HepG2 (cell line): ENCODE measurements around the gene CAPZA2. TPM values are rescaled to one million over a fixed set of nuclear protein-coding genes. Genes with fewer than 3 reads are reported as not detected.
A peak's percentile ranks its signal among the peaks of the same experiment; 100 is the strongest.

Source experiments
- ATM ChIP-seq: fragments of 450-650 bp; IDR thresholded peaks from 2 replicates; pipeline ENCODE4 v1.7.1; 2017; ENCODE audit warnings: mild to moderate bottlenecking, borderline replicate concordance
- GMEB1 ChIP-seq: sonication (generic); formaldehyde crosslinking; IDR thresholded peaks from 2 replicates; pipeline ENCODE4 v1.5.1; 2020; ENCODE audit warnings: missing genetic modification reagents, mild to moderate bottlenecking, borderline replicate concordance
- GTF3A ChIP-seq: sonication (generic); formaldehyde crosslinking; conservative IDR thresholded peaks from 2 replicates; pipeline ENCODE4 v1.4.0; 2020; ENCODE audit warnings: mild to moderate bottlenecking, missing genetic modification reagents
- LCORL ChIP-seq, 2 experiments: fragments of 450-650 bp in 1 of 2; sonication (generic) in 1 of 2; formaldehyde crosslinking in 1 of 2; IDR thresholded peaks; 2 replicates each; pipeline versions ENCODE4 v1.5.0 to v1.6.1; 2017 to 2020; ENCODE audit warnings: antibody characterized with exemption in 1 of 2, missing genetic modification reagents in 1 of 2
- MBD4 ChIP-seq: IDR thresholded peaks from 2 replicates; pipeline ENCODE4 v1.6.1; 2012; ENCODE audit warnings: low read length, inconsistent platforms, borderline replicate concordance
- MIXL1 ChIP-seq: IDR thresholded peaks from 2 replicates; pipeline ENCODE4 v1.6.1; 2016
- MTF1 ChIP-seq: sonication (generic); formaldehyde crosslinking; IDR thresholded peaks from 2 replicates; pipeline ENCODE4 v1.5.0; 2020; ENCODE audit warnings: missing genetic modification reagents
- PLRG1 ChIP-seq: fragments of 450-650 bp; conservative IDR thresholded peaks from 2 replicates; pipeline ENCODE4 v1.6.1; 2016
- POLR2G ChIP-seq: fragments of 200-400 bp; formaldehyde crosslinking; IDR thresholded peaks from 2 replicates; pipeline ENCODE4 v1.6.1; 2018; ENCODE audit warnings: mild to moderate bottlenecking, low read depth, low read length, moderate library complexity
- SP140L ChIP-seq: sonication (generic); formaldehyde crosslinking; IDR thresholded peaks from 2 replicates; pipeline ENCODE4 v1.4.0; 2020; ENCODE audit warnings: missing genetic modification reagents, borderline replicate concordance
- TBX2 ChIP-seq: sonication (generic); formaldehyde crosslinking; IDR thresholded peaks from 2 replicates; pipeline ENCODE4 v1.5.0; 2020; ENCODE audit warnings: missing genetic modification reagents, mild to moderate bottlenecking, borderline replicate concordance
- TERF1 ChIP-seq: sonication (generic); formaldehyde crosslinking; IDR thresholded peaks from 2 replicates; pipeline ENCODE4 v1.8.0; 2022; ENCODE audit warnings: mild to moderate bottlenecking, missing genetic modification reagents, moderate library complexity
- ZBTB2 ChIP-seq: sonication (generic); formaldehyde crosslinking; IDR thresholded peaks from 2 replicates; pipeline ENCODE4 v1.8.0; 2022; ENCODE audit warnings: low read depth, missing genetic modification reagents
- ZEB1 ChIP-seq: IDR thresholded peaks from 2 replicates; pipeline ENCODE4 v1.6.1; 2012; ENCODE audit warnings: mild to moderate bottlenecking, low read depth, inconsistent platforms; ENCODE audit not compliant: insufficient replicate concordance
- ZNF260 ChIP-seq: sonication (generic); formaldehyde crosslinking; IDR thresholded peaks from 2 replicates; pipeline ENCODE4 v1.4.0; 2020; ENCODE audit warnings: missing genetic modification reagents, low read depth, mild to moderate bottlenecking, borderline replicate concordance
- ZNF614 ChIP-seq: IDR thresholded peaks from 2 replicates; pipeline ENCODE4 v1.6.1; 2018; ENCODE audit warnings: missing biosample characterization, missing genetic modification reagents, inconsistent platforms, borderline replicate concordance
- ZNF616 ChIP-seq: sonication (generic); formaldehyde crosslinking; IDR thresholded peaks from 2 replicates; pipeline ENCODE4 v1.5.0; 2020; ENCODE audit warnings: low read depth, mild to moderate bottlenecking, missing genetic modification reagents
- ZNF775 ChIP-seq: sonication (generic); formaldehyde crosslinking; IDR thresholded peaks from 2 replicates; pipeline ENCODE4 v1.4.0; 2020; ENCODE audit warnings: missing genetic modification reagents, mild to moderate bottlenecking, moderate library complexity, borderline replicate concordance
- polyA plus RNA-seq, 8 experiments: library from polyadenylated mRNA; depleted of rRNA in 3 of 8; stranded (reverse) in 7 of 8; unstranded in 1 of 8; fragments of >200 nt; fragmentation: Illumina TruSeq in 4 of 8; extraction: Trizol in 4 of 8; gene quantifications; 2 replicates each; pipeline versions ENCODE4 v1.2.1 to v1.2.3, GENCODE V29; 2011 to 2016; ENCODE audit warnings: low read depth in 4 of 8, missing spikeins in 1 of 8, mixed read lengths in 1 of 8; ENCODE audit not compliant: insufficient read depth in 1 of 8
- total RNA-seq, 5 experiments: library from RNA; depleted of rRNA; stranded (reverse); fragments of >200 nt; fragmentation: Illumina TruSeq; extraction: Trizol; gene quantifications; 2 replicates each; pipeline ENCODE4 v1.2.3, GENCODE V29; 2016; ENCODE audit warnings: low read depth in 1 of 5
- TF ChIP-seq, protein P1 (sequence below): sonication (generic); formaldehyde crosslinking; IDR thresholded peaks from 2 replicates; pipeline ENCODE4 v1.5.1; 2020; ENCODE audit warnings: mild to moderate bottlenecking, missing genetic modification reagents, borderline replicate concordance

CAPZA2 gene
- total and polyA plus RNA-seq, 2 of the 13 experiments (the other 11 are each of a cell fraction or from before 2014, with no cell fraction given) = 38.4 to 199 TPM

DNA sequence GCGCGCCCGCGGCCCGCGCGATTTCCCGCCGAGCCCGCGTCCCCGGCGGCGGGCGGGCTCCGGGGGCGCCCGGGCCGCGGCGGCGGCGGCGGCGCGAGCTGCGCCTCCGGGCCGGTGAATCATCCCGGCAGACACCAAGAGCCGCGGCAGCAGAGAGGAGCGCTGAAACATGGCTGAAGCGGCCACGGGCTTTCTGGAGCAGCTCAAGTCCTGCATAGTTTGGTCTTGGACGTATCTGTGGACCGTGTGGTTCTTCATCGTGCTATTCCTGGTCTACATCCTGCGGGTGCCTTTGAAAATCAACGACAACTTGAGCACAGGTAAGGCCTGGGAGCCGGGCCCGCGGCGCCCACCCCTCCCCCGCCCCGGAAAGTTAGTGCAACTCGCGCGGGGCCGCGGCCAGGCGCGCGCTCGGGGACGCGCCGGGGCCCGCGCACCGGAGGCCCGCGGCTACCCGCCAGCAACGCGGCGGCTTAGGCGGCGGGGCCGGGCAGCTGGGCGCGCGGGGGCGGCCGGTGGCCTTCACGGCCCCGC, 91.1 kb downstream of the CAPZA2 start, which contains the start of gene ST7 (continued):
- TF ChIP-seq GTF3A (CRISPR knock-in tag) (no peak), ATM (no peak), TERF1 (no peak), ZNF614 (CRISPR knock-in tag) (no peak), ZNF260 (CRISPR knock-in tag) (no peak), SP140L (CRISPR knock-in tag) (no peak), ZNF616 (CRISPR knock-in tag) (no peak), ZBTB2 (CRISPR knock-in tag) (peak; percentile 58; the same call in 1 of the 2 replicates), POLR2G (peak; percentile 69; the same call in 1 of the 2 replicates), MBD4 (no peak), LCORL (IDR thresholded peaks at IDR 0.05) (no peak), LCORL (CRISPR knock-in tag; IDR thresholded peaks at IDR 0.05) (no peak), GMEB1 (no peak), MTF1 (CRISPR knock-in tag) (no peak), ZEB1 (no peak), TBX2 (CRISPR knock-in tag) (no peak), MIXL1 (no peak), ZNF775 (no peak), PLRG1 (no peak)
- TF ChIP-seq, protein P1, sequence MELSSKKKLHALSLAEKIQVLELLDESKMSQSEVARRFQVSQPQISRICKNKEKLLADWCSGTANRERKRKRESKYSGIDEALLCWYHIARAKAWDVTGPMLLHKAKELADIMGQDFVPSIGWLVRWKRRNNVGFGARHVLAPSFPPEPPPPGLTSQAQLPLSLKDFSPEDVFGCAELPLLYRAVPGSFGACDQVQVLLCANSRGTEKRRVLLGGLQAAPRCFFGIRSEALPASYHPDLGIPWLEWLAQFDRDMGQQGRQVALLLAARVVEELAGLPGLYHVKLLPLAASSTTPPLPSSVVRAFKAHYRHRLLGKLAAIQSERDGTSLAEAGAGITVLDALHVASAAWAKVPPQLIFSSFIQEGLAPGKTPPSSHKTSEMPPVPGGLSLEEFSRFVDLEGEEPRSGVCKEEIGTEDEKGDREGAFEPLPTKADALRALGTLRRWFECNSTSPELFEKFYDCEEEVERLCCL (CRISPR knock-in tag) = no peak
